ENCODE data around the gene DSTN. TPM values are rescaled to one million over a fixed set of nuclear protein-coding genes. Genes with fewer than 3 reads are reported as not detected.

Gene DSTN
- total RNA-seq, 1 experiment from 2014 or later, result 202 TPM

DNA sequence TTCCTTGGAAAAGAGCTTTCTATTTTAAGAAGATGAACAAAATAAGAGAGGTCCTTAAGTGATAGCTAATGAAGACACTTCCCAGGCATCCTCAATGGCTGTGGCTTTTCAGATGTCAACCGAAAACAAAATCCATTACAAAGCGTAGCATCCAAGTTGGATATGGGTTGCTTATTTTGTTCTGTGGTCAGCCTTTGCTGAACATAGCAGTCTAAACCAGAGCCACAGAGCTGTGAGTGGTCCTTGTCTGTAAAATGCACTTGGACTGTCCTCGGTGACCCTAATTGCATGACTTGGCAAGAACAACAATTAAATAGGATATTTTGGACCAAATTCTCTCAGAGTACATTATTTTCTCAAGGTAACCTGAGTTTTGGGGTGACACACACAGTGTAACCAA is 28.3 kb upstream of the DSTN start (continued):
- TF ChIP-seq, protein P1, sequence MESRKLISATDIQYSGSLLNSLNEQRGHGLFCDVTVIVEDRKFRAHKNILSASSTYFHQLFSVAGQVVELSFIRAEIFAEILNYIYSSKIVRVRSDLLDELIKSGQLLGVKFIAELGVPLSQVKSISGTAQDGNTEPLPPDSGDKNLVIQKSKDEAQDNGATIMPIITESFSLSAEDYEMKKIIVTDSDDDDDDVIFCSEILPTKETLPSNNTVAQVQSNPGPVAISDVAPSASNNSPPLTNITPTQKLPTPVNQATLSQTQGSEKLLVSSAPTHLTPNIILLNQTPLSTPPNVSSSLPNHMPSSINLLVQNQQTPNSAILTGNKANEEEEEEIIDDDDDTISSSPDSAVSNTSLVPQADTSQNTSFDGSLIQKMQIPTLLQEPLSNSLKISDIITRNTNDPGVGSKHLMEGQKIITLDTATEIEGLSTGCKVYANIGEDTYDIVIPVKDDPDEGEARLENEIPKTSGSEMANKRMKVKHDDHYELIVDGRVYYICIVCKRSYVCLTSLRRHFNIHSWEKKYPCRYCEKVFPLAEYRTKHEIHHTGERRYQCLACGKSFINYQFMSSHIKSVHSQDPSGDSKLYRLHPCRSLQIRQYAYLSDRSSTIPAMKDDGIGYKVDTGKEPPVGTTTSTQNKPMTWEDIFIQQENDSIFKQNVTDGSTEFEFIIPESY (IDR thresholded peaks at IDR 0.05; ENCODE audit: extremely low read depth, insufficient replicate concordance, low read length), result no peak
- TF ChIP-seq ZFX (IDR thresholded peaks at IDR 0.05) (no peak), YY1 (IDR thresholded peaks at IDR 0.05; ENCODE audit: extremely low read depth, insufficient replicate concordance, low read depth, low read length) (no peak), ZNF274 (IDR thresholded peaks at IDR 0.05; ENCODE audit: low read depth, low read length) (no peak), EZH2phosphoT487 (IDR thresholded peaks at IDR 0.05; ENCODE audit: borderline replicate concordance) (no peak)

DNA sequence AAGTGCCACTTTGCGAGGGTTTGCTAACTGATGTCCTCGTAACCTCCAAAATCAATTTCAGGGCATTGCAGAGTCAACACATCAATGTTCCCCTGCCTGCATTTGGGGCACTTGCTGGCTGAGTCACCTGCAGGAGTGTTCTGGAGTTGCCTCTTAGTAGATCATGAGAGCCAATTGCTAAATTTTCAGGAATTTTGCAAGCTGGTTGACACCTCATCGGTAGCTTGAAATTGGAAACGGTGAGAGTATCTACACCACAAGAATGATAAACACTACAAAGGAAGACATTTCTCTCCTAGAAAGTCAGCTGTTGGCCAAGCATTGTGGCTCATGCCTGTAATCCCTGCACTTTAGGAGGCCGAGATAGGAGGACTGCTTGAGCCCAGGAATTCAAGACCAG is 27.9 kb upstream of the DSTN start:
- Histone ChIP-seq H3K4me2 (ENCODE audit: low read length) (no peak overlapping the region), H3K9me3 (ENCODE audit: control insufficient read depth in 1 of 2, insufficient read depth in 1 of 2, low read depth in 1 of 2, low read length in 2 of 2) (no peaks in the 10 kb centered on the region), H3K9ac (ENCODE audit: low read length) (no peak overlapping the region), H3K27me3 (ENCODE audit: insufficient read depth, low read length) (no peaks in the 10 kb centered on the region), H3K79me2 (ENCODE audit: insufficient read depth, low read length) (no peaks in the 10 kb centered on the region), H3K9me2 (ENCODE audit: insufficient read depth) (no peaks in the 10 kb centered on the region), H4K20me1 (ENCODE audit: insufficient read depth) (no peaks in the 10 kb centered on the region), H3K36me3 (ENCODE audit: control insufficient read depth in 1 of 2, insufficient read depth in 2 of 2, low read length in 2 of 2) (no peaks in the 10 kb centered on the region), H2AFZ (ENCODE audit: low read depth, low read length, poor library complexity, severe bottlenecking) (no peak overlapping the region), H3K4me3 (replicated peaks in 1 of 2; ENCODE audit: low read depth in 1 of 2, low read length in 2 of 2) (no peak overlapping the region), H3K4me1 (ENCODE audit: control insufficient read depth in 1 of 2, insufficient read depth in 2 of 2, low read length in 2 of 2) (peaks cover 23 to 26% of the 10 kb centered on the region in 2 experiments), H3K27ac (ENCODE audit: low read depth, low read length) (no peak overlapping the region)
- ChIA-PET RAD21 (ENCODE audit: low non-redundant PET in 1 of 2, low total read pairs in 2 of 2, uncharacterized antibody in 2 of 2, unreplicated experiment in 2 of 2) (interaction anchor here in 1 of 2 experiments (0.6 kb wide), 1 partner anchor 352 kb away, joined by 3 read pairs; no protein-coding TSS in a partner anchor), POLR2A (no interaction called here), CTCF (no interaction called here)
- no peak for ATAC-seq
- TF ChIP-seq FOSL1 (IDR thresholded peaks at IDR 0.05; ENCODE audit: low read depth), result no peak
- TF ChIP-seq ELF1 (IDR thresholded peaks at IDR 0.05; ENCODE audit: borderline replicate concordance, low read depth), result no peak
- TF ChIP-seq, protein P1 (IDR thresholded peaks at IDR 0.05; ENCODE audit: extremely low read depth, insufficient replicate concordance, low read length), result no peak
- no peak for TF ChIP-seq JUND (IDR thresholded peaks at IDR 0.05)
- no peak for TF ChIP-seq YY1 (IDR thresholded peaks at IDR 0.05; ENCODE audit: extremely low read depth, insufficient replicate concordance, low read depth, low read length)
- no peak for TF ChIP-seq TCF7L2 (IDR thresholded peaks at IDR 0.05; ENCODE audit: borderline replicate concordance, extremely low read depth, insufficient read depth, insufficient read length)
- no peak for TF ChIP-seq ZFX (IDR thresholded peaks at IDR 0.05)
- TF ChIP-seq EGR1 (IDR thresholded peaks at IDR 0.05; ENCODE audit: low read depth), result no peak
- no peak for TF ChIP-seq POLR2AphosphoS5 (IDR thresholded peaks at IDR 0.05; ENCODE audit: low read depth, low read length)
- TF ChIP-seq MAX (IDR thresholded peaks at IDR 0.05), result no peak
- TF ChIP-seq EZH2phosphoT487 (IDR thresholded peaks at IDR 0.05; ENCODE audit: borderline replicate concordance), result no peak
- no peak for TF ChIP-seq SIN3A (IDR thresholded peaks at IDR 0.05; ENCODE audit: low read depth)
- no peak for TF ChIP-seq RAD21 (IDR thresholded peaks at IDR 0.05; ENCODE audit: low read depth)
- TF ChIP-seq, protein P2, sequence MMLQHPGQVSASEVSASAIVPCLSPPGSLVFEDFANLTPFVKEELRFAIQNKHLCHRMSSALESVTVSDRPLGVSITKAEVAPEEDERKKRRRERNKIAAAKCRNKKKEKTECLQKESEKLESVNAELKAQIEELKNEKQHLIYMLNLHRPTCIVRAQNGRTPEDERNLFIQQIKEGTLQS (IDR thresholded peaks at IDR 0.05), result no peak
- TF ChIP-seq EZH2 (IDR thresholded peaks at IDR 0.05), result no peak
- intact Hi-C loops (cut with micrococcal nuclease), result no loop called here
- no peak for DNase-seq (ENCODE audit: low read depth, low spot score)
- no TSS peak for BruUV-seq (replicated peaks)
